SK-N-SH (cell line): ENCODE data around the gene TGOLN2. TPM values are rescaled to one million over a fixed set of nuclear protein-coding genes. Genes with fewer than 3 reads are reported as not detected.

Experiments used
- CTCF ChIA-PET: fragments of 300-600, 350-600 bp; formaldehyde crosslinking; extraction: SDS; loops from one replicate; lab custom pipeline; 2021; lab: Yijun Ruan, JAX
- POLR2A ChIA-PET: fragments of 350-600 bp; sonication (Branson Sonifier 250); formaldehyde crosslinking; extraction: SDS; loops from one replicate; lab custom pipeline; 2020; ENCODE audit warnings: antibody characterized with exemption, inconsistent platforms; lab: Yijun Ruan, JAX
- DNase-seq: peaks from one replicate; pipeline ENCODE4 v3.0.0; 2012
- H2AFZ ChIP-seq: fragments of 200-600 bp; sonication (generic); 2 replicates; pipeline ENCODE4 v1.8.1; 2016; ENCODE audit warnings: antibody characterized with exemption, mild to moderate bottlenecking, low read depth
- H3F3A ChIP-seq: fragments of 200-600 bp; sonication (generic); replicated peaks from 2 replicates; pipeline ENCODE3; 2016; ENCODE audit warnings: antibody characterized with exemption, mild to moderate bottlenecking; ENCODE audit not compliant: insufficient read depth
- H3K27ac ChIP-seq, 2 experiments: fragments of 200-500 bp in 1 of 2; fragments of 200-600 bp in 1 of 2; sonication (Bioruptor generic) in 1 of 2; sonication (generic), shearing (Covaris generic) in 1 of 2; 2 replicates each; pipeline versions ENCODE4 v1.5.1 to v1.6.1; 2014 to 2016; ENCODE audit warnings: low read depth in 2 of 2, inconsistent platforms in 1 of 2, low read length in 1 of 2, mild to moderate bottlenecking in 1 of 2, mixed read lengths in 1 of 2
- H3K27me3 ChIP-seq: fragments of 200-600 bp; sonication (generic), shearing (Covaris generic); 2 replicates; pipeline ENCODE4 v1.6.1; 2016; ENCODE audit warnings: mixed run types; ENCODE audit not compliant: insufficient read depth
- H3K36me3 ChIP-seq, 2 experiments: fragments of 200-500 bp in 1 of 2; fragments of 200-600 bp in 1 of 2; sonication (Bioruptor generic) in 1 of 2; sonication (generic) in 1 of 2; replicated peaks in 1 of 2; 2 replicates each; pipeline versions ENCODE3 to v1.5.1; 2014 to 2016; ENCODE audit warnings: low read length in 1 of 2, mild to moderate bottlenecking in 1 of 2; ENCODE audit not compliant: insufficient read depth in 2 of 2, control insufficient read depth in 1 of 2
- H3K4me1 ChIP-seq, 2 experiments: fragments of 200-500 bp in 1 of 2; fragments of 200-600 bp in 1 of 2; sonication (Bioruptor generic) in 1 of 2; sonication (generic), shearing (Covaris generic) in 1 of 2; 2 replicates each; pipeline versions ENCODE4 v1.5.1 to v1.6.1; 2014 to 2016; ENCODE audit warnings: low read depth in 1 of 2, low read length in 1 of 2, mixed run types in 1 of 2; ENCODE audit not compliant: insufficient read depth in 2 of 2, control insufficient read depth in 1 of 2
- H3K4me2 ChIP-seq: fragments of 200-600 bp; sonication (generic), shearing (Covaris generic); 2 replicates; pipeline ENCODE4 v1.6.1; 2017; ENCODE audit warnings: mixed run types
- H3K4me3 ChIP-seq, 2 experiments: fragments of 200-500 bp in 1 of 2; fragments of 200-600 bp in 1 of 2; sonication (Bioruptor generic) in 1 of 2; sonication (generic), shearing (Covaris generic) in 1 of 2; 2 replicates each; pipeline versions ENCODE4 v1.5.1 to v1.8.1; 2014 to 2016; ENCODE audit warnings: low read depth in 2 of 2, inconsistent platforms in 1 of 2, low read length in 1 of 2, mild to moderate bottlenecking in 1 of 2, mixed read lengths in 1 of 2, moderate library complexity in 1 of 2
- H3K79me2 ChIP-seq: fragments of 200-600 bp; sonication (generic); 2 replicates; pipeline ENCODE4 v1.8.1; 2017; ENCODE audit warnings: mild to moderate bottlenecking; ENCODE audit not compliant: insufficient read depth
- H3K9ac ChIP-seq: fragments of 200-600 bp; sonication (generic); 2 replicates; pipeline ENCODE4 v1.6.1; 2017; ENCODE audit warnings: mixed run types
- H3K9me2 ChIP-seq: fragments of 200-600 bp; sonication (generic); 2 replicates; pipeline ENCODE4 v1.6.1; 2017; ENCODE audit warnings: mixed run types
- H3K9me3 ChIP-seq: fragments of 200-600 bp; sonication (generic); 2 replicates; pipeline ENCODE4 v1.6.1; 2017; ENCODE audit warnings: mixed run types, mild to moderate bottlenecking, moderate library complexity
- H4K20me1 ChIP-seq: fragments of 200-600 bp; sonication (generic); 2 replicates; pipeline ENCODE4 v1.6.1; 2017; ENCODE audit warnings: mild to moderate bottlenecking, mixed run types; ENCODE audit not compliant: insufficient read depth
- CHD2 ChIP-seq: fragments of 150-350 bp; IDR thresholded peaks from 2 replicates; pipeline ENCODE4 v1.6.1; 2018; ENCODE audit warnings: low read length; ENCODE audit not compliant: partially characterized antibody
- ELF1 ChIP-seq: IDR thresholded peaks from 2 replicates; pipeline ENCODE4 v1.4.0; 2012
- FOSL2 ChIP-seq: IDR thresholded peaks from 2 replicates; pipeline ENCODE4 v1.4.0; 2012; ENCODE audit warnings: low read depth, mild to moderate bottlenecking, moderate library complexity, borderline replicate concordance
- JUND ChIP-seq: IDR thresholded peaks from 2 replicates; pipeline ENCODE4 v1.4.0; 2012
- MXI1 ChIP-seq: IDR thresholded peaks from 2 replicates; pipeline ENCODE4 v1.6.1; 2012; ENCODE audit warnings: mild to moderate bottlenecking, low read depth, low read length, improper control_type of control experiment
- NFIC ChIP-seq: IDR thresholded peaks from 2 replicates; pipeline ENCODE4 v1.4.0; 2012; ENCODE audit warnings: borderline replicate concordance
- RFX5 ChIP-seq: IDR thresholded peaks from 2 replicates; pipeline ENCODE4 v1.6.1; 2012; ENCODE audit warnings: mild to moderate bottlenecking, improper control_type of control experiment, low read length
- SIN3A ChIP-seq: IDR thresholded peaks from 2 replicates; pipeline ENCODE4 v1.6.1; 2012; ENCODE audit warnings: low read depth, mild to moderate bottlenecking, low read length, moderate library complexity, borderline replicate concordance
- SMC3 ChIP-seq: IDR thresholded peaks from 2 replicates; pipeline ENCODE4 v1.6.1; 2012; ENCODE audit warnings: low read depth, low read length, improper control_type of control experiment
- TAF1 ChIP-seq: IDR thresholded peaks from 2 replicates; pipeline ENCODE4 v1.6.1; 2012; ENCODE audit warnings: low read depth, mild to moderate bottlenecking, low read length, moderate library complexity, borderline replicate concordance
- TCF12 ChIP-seq: IDR thresholded peaks from 2 replicates; pipeline ENCODE4 v1.4.0; 2012
- USF1 ChIP-seq: IDR thresholded peaks from 2 replicates; pipeline ENCODE4 v1.4.0; 2012; ENCODE audit warnings: low read depth, borderline replicate concordance
- USF2 ChIP-seq: fragments of 150-350 bp; IDR thresholded peaks from 2 replicates; pipeline ENCODE4 v1.6.1; 2017; ENCODE audit warnings: antibody characterized with exemption, low read length, low read depth, borderline replicate concordance
- WGBS: methylation state at CpG from one replicate; pipeline ENCODE4 v1.1.6; 2017; ENCODE audit warnings: low lambda C conversion rate; 5-methylcytosine and 5-hydroxymethylcytosine counted together
- polyA plus RNA-seq, 3 experiments: library from polyadenylated mRNA; depleted of rRNA; stranded (reverse); fragments of >200 nt; gene quantifications; 2 replicates each; pipeline ENCODE4 v1.2.3, GENCODE V29; 2012
- TF ChIP-seq, protein P1 (sequence below): IDR thresholded peaks from 2 replicates; pipeline ENCODE4; 2012

TGOLN2 gene
- polyA plus RNA-seq, 1 of the 3 experiments (the other 2 are of a cell fraction), result 138 TPM

GRCh38 chr2:85309699-85310321 lies 18.0 kb downstream of the TGOLN2 start:
- peaks cover 5 to 7% of the 10 kb centered on the region in 2 experiments for H3K36me3 ChIP-seq
- H3K4me2 ChIP-seq, result no peak overlapping the region
- ChIA-PET CTCF (interaction anchor here (1.0 to 2.9 kb wide), 10 partner anchors 9 to 384 kb away, joined by 3 to 28 read pairs (median 6); partner anchors contain the start of gene TCF7L1), POLR2A (interaction anchor here (0.8 to 2.7 kb wide), 5 partner anchors 9 to 229 kb away, joined by 3 to 12 read pairs (median 3); partner anchors contain the start of genes MAT2A and TGOLN2)
- no peaks in the 10 kb centered on the region for H4K20me1 ChIP-seq
- no peak for DNase-seq
- no peaks in the 10 kb centered on the region for H3K79me2 ChIP-seq
- H3K9me3 ChIP-seq, result no peaks in the 10 kb centered on the region
- 89% methylated on average over 19 of the region's 19 CpGs for WGBS
- H3K27ac ChIP-seq, result peak overlapping the region; percentile 51 to 69
- no peak for TF ChIP-seq TAF1
- no peak for TF ChIP-seq USF2
- no peak for TF ChIP-seq ELF1
- TF ChIP-seq, protein P1, sequence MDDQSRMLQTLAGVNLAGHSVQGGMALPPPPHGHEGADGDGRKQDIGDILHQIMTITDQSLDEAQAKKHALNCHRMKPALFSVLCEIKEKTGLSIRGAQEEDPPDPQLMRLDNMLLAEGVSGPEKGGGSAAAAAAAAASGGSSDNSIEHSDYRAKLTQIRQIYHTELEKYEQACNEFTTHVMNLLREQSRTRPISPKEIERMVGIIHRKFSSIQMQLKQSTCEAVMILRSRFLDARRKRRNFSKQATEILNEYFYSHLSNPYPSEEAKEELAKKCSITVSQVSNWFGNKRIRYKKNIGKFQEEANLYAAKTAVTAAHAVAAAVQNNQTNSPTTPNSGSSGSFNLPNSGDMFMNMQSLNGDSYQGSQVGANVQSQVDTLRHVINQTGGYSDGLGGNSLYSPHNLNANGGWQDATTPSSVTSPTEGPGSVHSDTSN, result no peak
- H3K9ac ChIP-seq, result no peak overlapping the region
- H3K4me3 ChIP-seq, result no peak overlapping the region
- H3F3A ChIP-seq, result peaks cover 21% of the 10 kb centered on the region
- peaks cover 10 to 17% of the 10 kb centered on the region in 2 experiments; a peak in 2 of 4 replicates for H3K4me1 ChIP-seq
- H3K9me2 ChIP-seq, result no peaks in the 10 kb centered on the region
- no peak overlapping the region for H2AFZ ChIP-seq
- H3K27me3 ChIP-seq, result no peaks in the 10 kb centered on the region

GRCh38 chr2:85308896-85309555 lies 18.8 kb downstream of the TGOLN2 start:
- peak overlapping the region; percentile 64; the same call in 1 of the 2 replicates for H3K4me2 ChIP-seq
- POLR2A ChIA-PET, result interaction anchor here (0.7 to 2.7 kb wide), 5 partner anchors 9 to 230 kb away, joined by 3 to 12 read pairs (median 3); partner anchors contain the start of genes MAT2A and TGOLN2
- DNase-seq, result peak; percentile 95
- peak overlapping the region in 1 of 2 experiments; percentile 3; a peak in 1 of 4 replicates for H3K4me3 ChIP-seq
- no peaks in the 10 kb centered on the region for H3K79me2 ChIP-seq
- H3K27ac ChIP-seq, result peak overlapping the region; percentile 51 to 69
- peaks cover 10 to 17% of the 10 kb centered on the region in 2 experiments; a peak in 2 of 4 replicates for H3K4me1 ChIP-seq
- no peaks in the 10 kb centered on the region for H3K9me2 ChIP-seq
- 0 out of 2 replicates have a peak overlapping the region, but pooled peaks have one; percentile 21 for H3K9ac ChIP-seq
- no peaks in the 10 kb centered on the region for H4K20me1 ChIP-seq
- H2AFZ ChIP-seq, result no peak overlapping the region
- peaks cover 21% of the 10 kb centered on the region for H3F3A ChIP-seq
- H3K27me3 ChIP-seq, result no peaks in the 10 kb centered on the region
- TF ChIP-seq TCF12 (peak; percentile 16; the same call in 1 of the 2 replicates), MXI1 (peak; percentile 95), USF1 (peak; percentile 82), ELF1 (no peak), JUND (no peak; the same call in 1 of the 2 replicates), CHD2 (peak; percentile 49), SMC3 (no peak), SIN3A (peak; percentile 32; the same call in 1 of the 2 replicates), TAF1 (no peak; the same call in 1 of the 2 replicates), FOSL2 (no peak), NFIC (peak; percentile 57; the same call in 1 of the 2 replicates), RFX5 (no peak)
- TF ChIP-seq, all 33 proteins: peak for 6
- WGBS, result 33% methylated on average over 15 of the region's 15 CpGs
- no peaks in the 10 kb centered on the region for H3K9me3 ChIP-seq
- H3K36me3 ChIP-seq, result peaks cover 2 to 5% of the 10 kb centered on the region in 2 experiments
- CTCF ChIA-PET, result interaction anchor here (0.8 to 2.9 kb wide), 11 partner anchors 9 to 383 kb away, joined by 3 to 28 read pairs (median 5); partner anchors contain the start of gene TCF7L1
